CD4-positive, alpha-beta T cell treated with Interleukin-10 for 1 hour (primary cell): ENCODE measurements around the gene CSPG5.

Experiments
- DNase-seq: peaks from one replicate; pipeline ENCODE4 v3.0.0-alpha.2; 2020

CSPG5 gene

GRCh38 chr3:47536221-47536891, 42.3 kb downstream of the CSPG5 start:
- DNase-seq, result no peak

GRCh38 chr3:47533996-47534454, 44.6 kb downstream of the CSPG5 start:
- no peak for DNase-seq

- DNase-seq, result no peak
These were observed 45.2 kb downstream of the CSPG5 start for GRCh38 chr3:47533481-47533880.

GRCh38 chr3:47527952-47528725, 50.5 kb downstream of the CSPG5 start:
- no peak for DNase-seq

GRCh38 chr3:47525617-47526016, 53.0 kb downstream of the CSPG5 start:
- DNase-seq, result no peak

GRCh38 chr3:47523310-47524073, 55.2 kb downstream of the CSPG5 start:
- DNase-seq, result no peak

- peak; percentile 83 for DNase-seq
These were observed 56.3 kb downstream of the CSPG5 start for GRCh38 chr3:47522082-47522987.

GRCh38 chr3:47520756-47521155, 57.9 kb downstream of the CSPG5 start:
- no peak for DNase-seq

GRCh38 chr3:47517937-47518336, 60.7 kb downstream of the CSPG5 start:
- DNase-seq, result no peak

GRCh38 chr3:47515864-47516319, 62.8 kb downstream of the CSPG5 start:
- no peak for DNase-seq

GRCh38 chr3:47515100-47515499, 63.6 kb downstream of the CSPG5 start:
- no peak for DNase-seq

GRCh38 chr3:47513125-47513929, 65.3 kb downstream of the CSPG5 start, which contains the start of gene ELP6:
Gene ELP6, minus strand, starts transcription at chr3:47513712. Its CDS starts 122 bp downstream, at chr3:47513590.
- peak; percentile 97 for DNase-seq

- DNase-seq, result peak; percentile 37
These were observed 66.1 kb downstream of the CSPG5 start for GRCh38 chr3:47512416-47513124.
